Smooth muscle cell (in vitro differentiated cells): Measurements from ENCODE around the gene PXDN. TPM values are rescaled to one million over a fixed set of nuclear protein-coding genes. Genes with fewer than 3 reads are reported as not detected.

Experiments
- DNase-seq: peaks from one replicate; lab custom pipeline; 2025; ENCODE audit not compliant: unreplicated experiment; lab: John Stamatoyannopoulos, UW
- H2AFZ ChIP-seq: fragments of 200-600 bp; sonication (generic); 2 replicates; pipeline ENCODE4 v1.6.0; 2016; ENCODE audit warnings: antibody characterized with exemption, low read depth, mild to moderate bottlenecking
- H3F3A ChIP-seq: fragments of 200-600 bp; sonication (generic); 2 replicates; pipeline ENCODE4 v1.6.0; 2017; ENCODE audit warnings: antibody characterized with exemption, low read depth
- H3K27ac ChIP-seq: fragments of 200-600 bp; sonication (generic); 2 replicates; pipeline ENCODE4 v1.5.1; 2016; ENCODE audit warnings: low read depth, mild to moderate bottlenecking
- H3K27me3 ChIP-seq: fragments of 200-600 bp; sonication (generic); 2 replicates; pipeline ENCODE4 v1.6.1; 2016; ENCODE audit warnings: low read depth, mild to moderate bottlenecking
- H3K36me3 ChIP-seq: fragments of 200-600 bp; sonication (generic); 2 replicates; pipeline ENCODE4 v1.5.1; 2016; ENCODE audit warnings: low read depth
- H3K4me1 ChIP-seq: fragments of 200-600 bp; sonication (generic); 2 replicates; pipeline ENCODE4 v1.5.1; 2016; ENCODE audit warnings: low read depth
- H3K4me2 ChIP-seq: fragments of 200-600 bp; sonication (generic); 2 replicates; pipeline ENCODE4 v1.6.0; 2016; ENCODE audit warnings: mild to moderate bottlenecking
- H3K4me3 ChIP-seq: fragments of 200-600 bp; sonication (generic); 2 replicates; pipeline ENCODE4 v1.5.1; 2016; ENCODE audit warnings: mild to moderate bottlenecking
- H3K79me2 ChIP-seq: fragments of 200-600 bp; sonication (generic); 2 replicates; pipeline ENCODE4 v1.6.0; 2016; ENCODE audit warnings: low read depth, mild to moderate bottlenecking
- H3K9ac ChIP-seq: fragments of 200-600 bp; sonication (generic); 2 replicates; pipeline ENCODE4 v1.6.0; 2016; ENCODE audit warnings: low read depth
- H3K9me3 ChIP-seq: fragments of 200-600 bp; sonication (generic); replicated peaks from 2 replicates; pipeline ENCODE4 v1.5.1; 2016; ENCODE audit warnings: low read depth
- H4K20me1 ChIP-seq: fragments of 200-600 bp; sonication (generic); 2 replicates; pipeline ENCODE4 v1.6.0; 2016; ENCODE audit warnings: low read depth
- WGBS: methylation state at CpG from one replicate; pipeline ENCODE4 v1.1.7; 2016; ENCODE audit warnings: low lambda C conversion rate; 5-methylcytosine and 5-hydroxymethylcytosine counted together
- polyA plus RNA-seq: library from polyadenylated mRNA; unstranded; fragments of >200 nt; fragmentation: Nextera tagmentation; extraction: Ambion mirVana; gene quantifications from 2 replicates; pipeline ENCODE4 v1.2.1, GENCODE V29; 2016
- total RNA-seq: library from RNA; depleted of rRNA; stranded (reverse); fragments of >200 nt; gene quantifications from 2 replicates; pipeline ENCODE4 v1.2.3, GENCODE V29; 2014
- TF ChIP-seq, protein P1 (sequence below): fragments of 200-600 bp; sonication (generic); IDR thresholded peaks from 2 replicates; pipeline ENCODE4 v1.5.1; 2017; ENCODE audit warnings: borderline replicate concordance, mild to moderate bottlenecking, antibody characterized with exemption; ENCODE audit not compliant: insufficient read depth, poor library complexity, severe bottlenecking

The PXDN gene
- total and polyA plus RNA-seq, 2 experiments from 2014 or later = 328 to 333 TPM

DNA sequence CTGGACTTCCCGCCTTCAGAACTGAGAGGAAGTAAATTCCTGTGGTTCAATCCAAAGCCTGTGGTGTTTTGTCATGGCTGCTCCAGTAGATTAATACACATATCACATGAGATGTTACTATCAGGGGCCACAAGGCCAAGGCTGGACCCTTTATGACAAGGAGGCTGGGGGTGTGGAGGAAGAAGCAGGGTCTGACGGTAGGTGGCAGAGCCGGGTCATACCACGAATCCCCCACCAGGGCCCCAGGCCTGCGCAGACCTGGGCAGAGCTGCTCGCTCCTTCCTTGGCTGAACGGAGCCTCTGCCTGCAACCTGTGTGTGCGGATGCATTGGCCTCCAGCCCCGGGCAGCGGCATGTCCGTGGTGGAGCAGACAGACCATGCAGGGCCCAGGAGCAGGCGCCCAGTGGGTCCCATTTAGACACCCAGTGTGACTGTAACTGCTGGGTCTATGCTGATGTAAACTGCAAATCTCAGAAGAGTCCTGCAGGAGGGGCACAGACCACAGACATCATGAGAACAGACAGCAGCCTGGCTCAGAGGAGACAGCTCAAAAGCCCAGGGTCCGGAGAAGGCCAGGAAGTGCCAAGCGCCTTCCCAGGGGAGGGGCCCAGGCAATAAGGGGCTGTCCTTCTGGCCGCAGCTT lies 155.2 kb downstream of the PXDN start:
- no peaks in the 10 kb centered on the region for H3K27me3 ChIP-seq
- H3K4me3 ChIP-seq = no peak overlapping the region
- H3K79me2 ChIP-seq = no peaks in the 10 kb centered on the region
- 51% methylated on average over 15 of the region's 15 CpGs for WGBS
- peak overlapping the region; percentile 2 for H3K27ac ChIP-seq
- TF ChIP-seq, protein P1, sequence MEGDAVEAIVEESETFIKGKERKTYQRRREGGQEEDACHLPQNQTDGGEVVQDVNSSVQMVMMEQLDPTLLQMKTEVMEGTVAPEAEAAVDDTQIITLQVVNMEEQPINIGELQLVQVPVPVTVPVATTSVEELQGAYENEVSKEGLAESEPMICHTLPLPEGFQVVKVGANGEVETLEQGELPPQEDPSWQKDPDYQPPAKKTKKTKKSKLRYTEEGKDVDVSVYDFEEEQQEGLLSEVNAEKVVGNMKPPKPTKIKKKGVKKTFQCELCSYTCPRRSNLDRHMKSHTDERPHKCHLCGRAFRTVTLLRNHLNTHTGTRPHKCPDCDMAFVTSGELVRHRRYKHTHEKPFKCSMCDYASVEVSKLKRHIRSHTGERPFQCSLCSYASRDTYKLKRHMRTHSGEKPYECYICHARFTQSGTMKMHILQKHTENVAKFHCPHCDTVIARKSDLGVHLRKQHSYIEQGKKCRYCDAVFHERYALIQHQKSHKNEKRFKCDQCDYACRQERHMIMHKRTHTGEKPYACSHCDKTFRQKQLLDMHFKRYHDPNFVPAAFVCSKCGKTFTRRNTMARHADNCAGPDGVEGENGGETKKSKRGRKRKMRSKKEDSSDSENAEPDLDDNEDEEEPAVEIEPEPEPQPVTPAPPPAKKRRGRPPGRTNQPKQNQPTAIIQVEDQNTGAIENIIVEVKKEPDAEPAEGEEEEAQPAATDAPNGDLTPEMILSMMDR = no peak
- H2AFZ ChIP-seq = no peak overlapping the region
- H3K4me2 ChIP-seq = peak overlapping the region; percentile 64
- H3K9me3 ChIP-seq = no peaks in the 10 kb centered on the region
- H3K4me1 ChIP-seq = peaks cover 20% of the 10 kb centered on the region
- no peak overlapping the region for H3K9ac ChIP-seq
- DNase-seq = no peak
- H4K20me1 ChIP-seq = no peaks in the 10 kb centered on the region
- peaks cover 9% of the 10 kb centered on the region for H3F3A ChIP-seq
- no peaks in the 10 kb centered on the region for H3K36me3 ChIP-seq

DNA sequence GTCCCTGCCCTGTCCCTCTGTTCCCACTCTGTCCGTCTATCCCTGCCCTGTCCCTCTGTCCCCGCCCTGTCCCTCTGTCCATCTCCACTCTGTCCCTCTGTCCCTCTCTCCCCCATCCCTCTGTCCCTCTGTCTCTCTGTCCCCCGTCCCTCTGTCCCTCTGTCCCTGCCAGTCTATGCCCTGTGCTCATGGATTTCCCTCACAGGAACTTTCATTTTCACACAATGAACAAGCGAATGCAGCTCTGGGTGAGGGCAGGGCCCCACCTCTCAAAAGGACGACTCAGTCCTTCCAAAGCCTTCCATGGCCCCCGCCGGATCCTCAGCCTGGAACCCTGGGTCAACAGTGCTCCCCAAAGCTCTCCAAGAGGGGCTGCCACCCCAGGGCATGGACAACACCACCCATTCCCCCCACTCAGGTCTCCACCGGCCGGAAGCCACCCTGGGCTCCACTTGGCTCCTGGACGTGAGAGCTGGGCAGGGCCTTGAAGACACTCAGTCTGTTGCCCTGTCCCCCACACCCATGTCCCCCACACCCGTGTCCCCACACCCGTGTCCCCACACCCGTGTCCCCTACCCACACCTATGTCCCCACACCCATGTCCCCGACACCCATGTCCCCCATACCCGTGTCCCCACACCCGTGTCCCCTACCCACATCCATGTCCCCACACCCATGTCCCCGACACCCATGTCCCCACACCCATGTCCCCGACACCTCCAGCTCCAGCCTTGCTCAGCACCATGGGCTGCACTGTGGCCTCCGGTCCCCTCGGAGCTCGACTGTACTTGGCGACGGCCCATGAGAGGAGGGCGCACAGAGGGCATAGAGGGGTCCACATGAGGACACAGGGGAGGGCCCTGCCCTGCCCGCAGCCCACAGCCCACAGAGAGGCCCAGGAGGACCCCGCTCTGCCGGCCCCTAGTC lies 156.0 kb downstream of the PXDN start:
- TF ChIP-seq, protein P1 = no peak
- no peak overlapping the region for H3K4me3 ChIP-seq
- H3K9me3 ChIP-seq = no peaks in the 10 kb centered on the region
- no peaks in the 10 kb centered on the region for H3K79me2 ChIP-seq
- WGBS = 74% methylated on average over 26 of the region's 27 CpGs
- H3K27ac ChIP-seq = no peak overlapping the region
- no peaks in the 10 kb centered on the region for H3K36me3 ChIP-seq
- no peak overlapping the region for H3K9ac ChIP-seq
- no peaks in the 10 kb centered on the region for H3K27me3 ChIP-seq
- peak overlapping the region; percentile 64 for H3K4me2 ChIP-seq
- H3K4me1 ChIP-seq = peaks cover 18% of the 10 kb centered on the region
- no peak for DNase-seq
- no peaks in the 10 kb centered on the region for H4K20me1 ChIP-seq
- no peak overlapping the region for H2AFZ ChIP-seq
- peaks cover 5% of the 10 kb centered on the region for H3F3A ChIP-seq

DNA sequence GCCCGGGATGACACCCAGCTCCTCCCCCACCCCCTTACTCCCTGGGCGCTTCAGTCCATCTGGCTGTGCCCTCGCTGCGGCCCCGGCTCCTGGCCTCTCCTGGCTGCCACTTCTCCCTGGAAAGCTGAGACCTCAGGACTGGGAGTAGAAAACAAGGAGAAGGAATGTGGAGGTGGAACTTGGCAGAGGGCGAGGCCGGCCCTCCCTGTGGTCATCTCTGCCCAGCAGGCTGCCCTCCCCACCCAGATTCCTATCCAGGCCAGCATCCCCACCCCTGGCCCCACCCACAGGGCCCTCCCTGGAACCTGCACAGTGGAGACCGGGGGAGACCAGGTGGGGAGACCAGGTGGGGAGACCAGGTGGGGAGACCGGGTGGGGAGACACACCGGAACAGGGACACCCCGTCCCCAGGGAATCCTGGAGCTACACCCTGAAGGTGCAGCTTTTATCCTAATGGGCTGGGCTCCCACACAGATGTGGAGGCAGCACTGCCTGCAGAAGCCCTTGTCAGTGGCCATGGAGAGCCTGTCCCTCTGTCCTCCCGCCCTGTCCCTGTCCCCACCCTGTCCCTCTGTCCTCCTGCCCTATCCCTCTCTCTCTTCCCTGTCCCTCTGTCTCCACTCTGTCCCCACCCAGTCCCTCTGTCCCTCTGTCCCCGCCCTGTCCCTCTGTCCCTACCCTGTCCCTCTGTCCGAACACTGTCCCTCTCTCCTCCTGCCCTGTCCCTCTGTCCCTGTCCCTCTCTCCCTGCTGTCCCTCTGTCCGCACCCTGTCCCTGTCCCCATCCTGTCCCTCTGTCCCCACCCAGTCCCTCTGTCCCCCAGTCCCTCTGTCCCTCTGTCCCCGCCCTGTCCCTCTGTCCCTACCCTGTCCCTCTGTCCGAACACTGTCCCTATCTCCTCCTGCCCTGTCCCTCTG lies 157.1 kb downstream of the PXDN start:
- H3K36me3 ChIP-seq = no peaks in the 10 kb centered on the region
- H3K9me3 ChIP-seq = no peaks in the 10 kb centered on the region
- no peak overlapping the region for H3K4me2 ChIP-seq

More for the DNA sequence above, 157.1 kb downstream of the PXDN start:
- no peaks in the 10 kb centered on the region for H3F3A ChIP-seq
- H3K27ac ChIP-seq = no peak overlapping the region
- H3K27me3 ChIP-seq = no peaks in the 10 kb centered on the region
- no peak overlapping the region for H3K9ac ChIP-seq
- H4K20me1 ChIP-seq = no peaks in the 10 kb centered on the region
- no peaks in the 10 kb centered on the region for H3K79me2 ChIP-seq
- H2AFZ ChIP-seq = no peak overlapping the region
- DNase-seq = no peak
- no peak overlapping the region for H3K4me3 ChIP-seq
- 88% methylated on average over 11 of the region's 17 CpGs for WGBS
- TF ChIP-seq, protein P1 = no peak
- peaks cover 18% of the 10 kb centered on the region for H3K4me1 ChIP-seq
